HG03064 (cell line): ENCODE measurements around the gene TSN.
"Not testable (repeated sequence)": the region's sequence is repeated elsewhere in the genome, so short reads cannot be mapped to it uniquely, and the experiment has no call there.

ENCODE experiments used
- ATAC-seq: cut with Tn5 transposase; IDR thresholded peaks from one replicate; pipeline ENCODE4 v1.9.1; 2021; ENCODE audit warnings: low read depth; ENCODE audit not compliant: unreplicated experiment

Gene TSN

DNA sequence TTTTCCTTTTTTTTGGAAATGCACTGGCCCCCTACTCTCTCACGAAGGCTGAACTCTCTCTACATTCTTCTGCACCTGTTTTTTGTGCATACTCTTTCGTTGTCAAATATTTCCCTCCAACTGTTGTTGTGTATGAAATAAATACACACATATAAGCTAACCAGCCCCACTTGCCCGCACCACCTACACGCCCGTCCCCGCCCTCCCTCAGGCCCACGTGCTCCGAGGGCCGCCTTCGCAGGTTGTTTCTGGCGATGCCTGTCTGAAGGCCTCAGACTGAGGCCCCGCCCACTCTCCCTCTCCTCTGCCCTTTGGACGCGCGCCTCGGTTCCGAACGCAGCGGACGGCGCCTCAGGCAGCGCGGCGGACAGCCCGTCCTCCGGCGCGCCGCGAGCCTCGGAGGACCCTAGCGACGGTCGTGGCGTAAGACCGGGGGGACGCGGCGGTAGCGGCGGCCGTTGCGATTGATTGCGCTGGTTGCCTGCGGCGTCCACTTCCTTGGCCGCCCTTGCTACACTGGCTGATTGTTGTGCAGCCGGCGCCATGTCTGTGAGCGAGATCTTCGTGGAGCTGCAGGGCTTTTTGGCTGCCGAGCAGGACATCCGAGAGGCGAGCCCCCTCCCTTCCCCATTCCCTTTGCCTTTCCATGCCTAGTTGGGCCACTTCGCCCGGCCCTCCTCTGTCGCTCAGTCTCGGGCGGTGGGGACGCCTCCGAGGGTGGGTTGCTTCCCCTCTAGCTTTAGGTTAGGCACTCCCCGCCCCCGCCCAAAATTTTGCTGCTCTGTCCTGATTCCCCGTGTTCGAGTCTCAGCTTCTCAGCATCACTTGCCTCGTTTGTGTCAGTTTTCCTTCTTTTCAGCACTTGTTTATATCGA lies at the start of gene TSN:
TSS of gene TSN (plus strand) at position 415 of the 875 bp plus-strand sequence. CDS start at position 544, 129 bp downstream.
- peak; percentile 100 for ATAC-seq

DNA sequence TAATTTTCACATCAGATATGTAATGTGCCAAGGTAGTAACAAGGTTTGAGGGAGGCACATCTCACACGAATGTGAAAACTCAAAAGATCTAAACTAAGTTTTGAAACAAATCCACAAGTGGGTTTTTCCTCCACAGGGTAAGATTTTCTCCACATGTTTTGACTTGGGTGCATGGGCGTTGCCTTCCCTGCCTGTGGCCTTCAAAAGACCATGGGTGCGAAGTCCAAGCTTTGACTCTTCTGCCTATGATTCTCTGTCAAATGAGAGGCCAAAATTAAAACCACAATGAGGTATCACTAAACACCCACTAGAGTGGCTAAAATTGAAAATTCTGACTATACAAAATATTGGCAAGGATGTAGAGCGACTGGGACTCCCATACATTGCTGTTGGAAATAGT lies 49.5 kb upstream of the TSN start:
- no peak for ATAC-seq

- no peak for ATAC-seq
These were observed 48.0 kb upstream of the TSN start for GRCh38 chr2:121707344-121707919.

DNA sequence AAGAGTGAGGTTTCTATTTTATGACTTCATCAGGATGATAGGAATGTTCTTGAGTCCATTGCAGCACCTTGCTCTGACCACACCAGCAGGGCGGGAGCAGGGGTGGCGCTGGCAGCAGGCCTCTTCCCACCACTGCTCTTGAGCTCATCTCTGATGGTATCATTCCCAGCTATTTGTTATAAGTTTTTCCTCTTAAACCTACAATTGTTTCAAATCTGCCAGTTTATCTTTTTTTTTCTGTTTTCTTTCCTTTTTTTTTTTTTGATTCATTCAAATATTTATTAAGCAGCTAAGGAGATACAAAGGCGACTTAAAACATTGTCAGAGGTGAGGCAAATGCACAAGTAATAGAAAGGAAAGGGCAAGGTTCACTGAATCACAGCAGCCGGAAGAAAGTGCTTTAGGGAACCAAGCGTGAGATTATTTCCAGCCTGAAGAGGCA lies 47.5 kb upstream of the TSN start:
- no peak for ATAC-seq

DNA sequence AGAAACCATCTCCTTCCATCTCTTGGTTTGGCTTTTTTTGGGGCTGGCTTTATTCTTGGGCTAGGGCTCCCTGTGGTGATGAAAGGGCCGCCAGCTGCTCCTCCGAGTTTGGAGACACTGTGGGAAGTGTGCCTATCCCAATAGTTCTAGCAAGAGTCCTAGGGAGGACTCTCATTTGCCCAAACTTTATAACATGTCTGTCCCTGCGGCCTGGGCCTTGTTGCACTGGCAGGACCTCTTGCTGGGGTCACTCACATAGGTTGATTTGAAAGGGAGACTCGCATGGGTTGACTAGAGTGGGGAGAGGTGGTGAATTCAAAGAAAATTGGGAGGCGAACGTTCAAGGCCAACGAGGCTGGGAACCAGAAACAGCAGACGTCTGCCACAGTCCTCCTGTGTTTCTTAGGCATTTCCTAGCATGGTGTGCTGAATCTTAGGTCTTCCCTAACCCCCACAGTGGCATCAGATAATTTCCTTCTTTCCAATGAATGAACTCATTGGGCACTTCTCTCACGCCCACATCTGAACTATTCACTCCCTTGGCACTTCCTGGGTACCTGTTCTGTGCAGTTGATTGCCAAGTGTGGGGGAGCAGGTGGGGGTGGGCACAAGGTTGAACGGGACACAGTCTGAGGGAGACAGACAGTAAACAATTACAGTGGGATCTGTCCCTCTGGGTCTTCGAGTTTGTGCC lies 45.5 kb upstream of the TSN start:
- ATAC-seq: no peak

DNA sequence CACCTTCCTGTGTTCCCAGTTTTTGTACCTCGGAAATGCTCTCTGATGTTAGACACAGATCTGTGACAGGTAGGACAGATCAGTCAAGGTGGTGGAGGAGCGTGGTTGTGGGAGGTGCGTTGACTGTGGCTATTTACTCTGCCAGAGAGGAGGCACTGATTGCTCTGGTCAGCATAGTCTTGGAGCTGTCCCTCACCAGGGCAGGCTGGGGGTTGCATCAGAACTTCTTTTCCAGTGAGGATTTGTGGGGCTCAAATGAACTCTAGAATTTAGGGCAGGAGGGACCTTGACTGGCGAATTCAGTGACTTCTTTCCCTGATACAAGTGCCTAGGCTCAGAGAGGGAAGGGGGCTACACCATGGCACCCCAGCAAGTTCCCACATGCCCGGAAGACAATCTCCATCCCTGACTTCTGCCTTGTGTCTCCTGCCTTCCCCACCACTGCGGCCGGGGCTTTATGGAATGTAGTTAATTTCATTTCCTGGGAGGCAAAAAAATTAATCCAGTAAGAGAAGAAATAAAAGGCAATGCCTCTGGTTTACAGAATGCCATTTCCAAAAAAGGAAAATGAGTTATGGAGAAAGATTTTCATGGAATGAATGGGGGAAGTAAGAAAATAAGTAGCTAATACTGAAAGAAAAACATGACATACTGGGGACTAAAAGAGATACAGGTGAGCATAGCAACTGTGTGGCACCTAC lies 44.8 kb upstream of the TSN start:
- no peak for ATAC-seq

GRCh38 chr2:121711481-121711880 lies 44.0 kb upstream of the TSN start:
- not testable (repeated sequence) for ATAC-seq

DNA sequence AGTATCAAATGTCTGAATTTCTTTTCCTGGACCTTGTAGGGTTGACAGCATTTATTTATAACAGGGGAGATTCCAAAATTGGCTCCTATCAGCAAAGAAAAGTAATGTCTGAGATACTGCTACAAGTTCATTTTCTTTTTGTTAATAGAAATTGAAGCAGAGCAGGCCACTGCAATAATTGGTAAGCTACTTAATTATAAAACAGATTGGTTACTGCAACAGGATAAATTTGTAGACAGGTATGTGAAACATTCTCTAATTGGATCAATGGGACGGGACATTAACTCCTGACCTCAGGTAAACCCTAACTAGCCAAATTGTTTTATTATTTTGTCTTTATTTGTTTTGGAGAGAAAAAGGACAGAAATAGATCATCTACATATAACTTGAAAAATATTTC lies 39.3 kb upstream of the TSN start:
- no peak for ATAC-seq

GRCh38 chr2:121717529-121717928 lies 37.9 kb upstream of the TSN start:
- no peak for ATAC-seq

DNA sequence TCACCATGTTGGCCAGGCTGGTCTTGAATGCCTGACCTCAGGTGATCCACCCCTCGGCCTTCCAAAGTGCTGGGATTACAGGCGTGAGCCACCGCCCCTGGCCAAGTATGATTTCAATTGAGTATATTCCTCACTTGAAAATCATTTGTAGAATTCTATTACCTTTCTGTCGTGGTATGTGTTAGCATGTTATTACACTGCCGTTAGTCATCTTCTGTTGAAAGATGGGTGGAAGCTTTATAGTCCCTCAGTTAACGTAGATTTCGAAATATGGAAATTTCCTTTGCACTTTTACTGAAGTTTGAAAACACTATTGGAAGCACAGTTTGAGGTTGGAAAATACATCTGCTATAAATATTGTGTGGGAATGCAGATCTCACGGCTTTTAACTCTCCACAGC lies 33.5 kb upstream of the TSN start:
- ATAC-seq: no peak

DNA sequence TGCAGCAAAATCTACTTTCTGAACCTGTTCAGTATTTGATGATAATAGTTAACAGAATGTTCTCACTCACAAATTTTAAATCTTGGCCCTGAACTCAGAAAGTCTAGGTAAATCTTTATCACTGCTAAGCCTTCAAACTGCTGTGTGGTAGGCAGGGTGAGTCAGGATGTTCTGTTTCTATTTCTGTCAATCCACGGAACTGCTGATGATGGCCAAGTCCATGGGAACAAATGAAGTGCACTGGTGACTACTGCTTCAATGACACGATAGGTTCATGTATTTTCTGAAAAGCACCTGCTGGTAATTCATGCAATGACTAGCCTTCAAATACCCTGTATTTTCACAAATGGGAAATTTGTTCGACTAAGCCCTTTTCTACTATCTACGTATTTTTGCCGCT lies 33.0 kb upstream of the TSN start:
- ATAC-seq: no peak

DNA sequence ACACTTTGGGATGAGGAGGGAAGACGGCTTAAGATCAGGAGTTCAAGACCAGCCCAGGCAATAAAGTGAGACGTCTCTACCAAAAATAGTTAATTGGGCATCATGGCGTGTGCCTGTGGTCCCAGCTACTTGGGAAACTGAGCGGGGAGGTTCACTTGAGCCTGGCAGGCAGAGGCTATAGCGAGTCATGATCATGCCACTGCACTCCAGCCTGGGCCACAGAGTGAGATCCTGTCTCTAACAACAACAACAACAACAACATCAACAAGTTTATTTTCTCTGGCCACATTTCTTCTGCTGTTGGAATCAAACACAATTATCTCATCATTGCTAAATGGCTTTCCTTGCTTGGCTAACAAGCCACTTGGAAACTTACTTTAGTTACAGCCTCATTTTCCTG lies 32.1 kb upstream of the TSN start:
- ATAC-seq: no peak

- ATAC-seq: no peak
These were observed 28.1 kb upstream of the TSN start for GRCh38 chr2:121727332-121727731.

DNA sequence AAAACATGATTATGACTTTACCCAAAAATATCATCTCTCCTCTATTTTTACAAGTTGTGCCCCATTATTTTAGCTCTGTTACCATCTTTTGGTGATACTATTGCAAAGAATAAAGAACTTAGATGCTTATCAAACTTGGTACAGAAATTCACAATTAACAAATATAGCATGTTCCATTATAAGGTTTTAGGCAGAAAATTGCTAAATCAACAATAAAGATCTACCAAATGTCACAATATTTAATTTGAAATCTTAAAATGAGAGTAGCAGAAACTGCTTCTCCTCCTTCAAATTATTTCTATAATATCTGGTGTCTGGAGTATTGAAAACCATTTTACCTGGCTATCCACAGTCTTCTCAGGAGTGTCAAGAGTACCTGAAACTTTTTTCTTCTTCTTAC lies 27.5 kb upstream of the TSN start:
- ATAC-seq: no peak

DNA sequence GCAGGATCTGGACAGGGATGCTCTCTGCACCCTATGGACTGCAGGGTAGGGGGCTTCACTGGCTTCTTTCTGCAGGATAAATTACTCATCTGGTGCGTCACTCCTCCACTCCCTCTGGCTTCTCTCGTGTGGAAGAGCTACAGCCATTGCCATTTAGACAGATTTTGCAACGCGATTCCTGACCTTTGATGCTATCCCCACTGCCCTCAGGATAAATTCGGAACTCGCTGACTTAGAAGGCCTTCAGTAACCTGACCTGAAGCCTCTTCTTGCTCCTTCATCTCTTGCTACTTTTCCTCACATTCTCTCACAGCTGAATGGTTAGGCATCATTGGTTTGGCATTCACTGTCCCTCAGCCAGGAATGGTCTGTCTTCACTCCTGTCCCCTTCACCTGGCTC lies 24.1 kb upstream of the TSN start:
- ATAC-seq: no peak

GRCh38 chr2:121734544-121734943 lies 20.9 kb upstream of the TSN start:
- not testable (repeated sequence) for ATAC-seq

GRCh38 chr2:121735518-121736074 lies 19.9 kb upstream of the TSN start:
- no peak for ATAC-seq

GRCh38 chr2:121736140-121736461 lies 19.4 kb upstream of the TSN start:
- ATAC-seq: no peak

GRCh38 chr2:121736462-121737336 lies 18.8 kb upstream of the TSN start, which contains the start of gene NIFK:
Gene NIFK, minus strand, starts transcription at chr2:121736875. Its CDS starts 25 bp downstream, at chr2:121736850.
- ATAC-seq: peak; percentile 95

GRCh38 chr2:121740973-121741372 lies 14.5 kb upstream of the TSN start:
- no peak for ATAC-seq
